ENCODE data around the gene HCN3.

HCN3 gene

GRCh38 chr1:155236451-155236850, 40.8 kb upstream of the HCN3 start:
- ATAC-seq (ENCODE audit: low read depth) (no peak), DNase-seq (ENCODE audit: low spot score) (no peak)
- Histone ChIP-seq H3K4me1 (ENCODE audit: insufficient read depth, poor library complexity, severe bottlenecking) (peaks cover 5% of the 10 kb centered on the region), H3K27me3 (ENCODE audit: insufficient read depth, poor library complexity, severe bottlenecking) (no peaks in the 10 kb centered on the region), H3K36me3 (ENCODE audit: low read depth) (0 out of 2 replicates have a peak, but pooled peaks cover 5% of the 10 kb centered on the region), H3K4me3 (ENCODE audit: severe bottlenecking) (no peak overlapping the region), H3K9me3 (ENCODE audit: severe bottlenecking) (no peaks in the 10 kb centered on the region), H3K27ac (ENCODE audit: poor library complexity, severe bottlenecking) (no peak overlapping the region)
- TF ChIP-seq CTCF (IDR thresholded peaks at IDR 0.05; ENCODE audit: poor library complexity, severe bottlenecking): no peak

- no peak for TF ChIP-seq CTCF (IDR thresholded peaks at IDR 0.05; ENCODE audit: poor library complexity, severe bottlenecking)
- H3K4me3 ChIP-seq (ENCODE audit: severe bottlenecking): peak overlapping the region; percentile 31
- DNase-seq (ENCODE audit: low spot score): no peak
- peak; percentile 21; the same call in 2 of the 3 replicates for ATAC-seq (ENCODE audit: low read depth)
- no peaks in the 10 kb centered on the region for H3K27me3 ChIP-seq (ENCODE audit: insufficient read depth, poor library complexity, severe bottlenecking)
- no peaks in the 10 kb centered on the region for H3K9me3 ChIP-seq (ENCODE audit: severe bottlenecking)
- 0 out of 2 replicates have a peak, but pooled peaks cover 5% of the 10 kb centered on the region for H3K36me3 ChIP-seq (ENCODE audit: low read depth)
- peaks cover 5% of the 10 kb centered on the region for H3K4me1 ChIP-seq (ENCODE audit: insufficient read depth, poor library complexity, severe bottlenecking)
- no peak overlapping the region for H3K27ac ChIP-seq (ENCODE audit: poor library complexity, severe bottlenecking)
Measured at GRCh38 chr1:155241069-155241679, 36.1 kb upstream of the HCN3 start.

- no peak for TF ChIP-seq CTCF (IDR thresholded peaks at IDR 0.05; ENCODE audit: poor library complexity, severe bottlenecking)
- Histone ChIP-seq H3K4me1 (ENCODE audit: insufficient read depth, poor library complexity, severe bottlenecking) (peaks cover 5% of the 10 kb centered on the region), H3K27me3 (ENCODE audit: insufficient read depth, poor library complexity, severe bottlenecking) (no peaks in the 10 kb centered on the region), H3K27ac (ENCODE audit: poor library complexity, severe bottlenecking) (no peak overlapping the region), H3K9me3 (ENCODE audit: severe bottlenecking) (no peaks in the 10 kb centered on the region), H3K4me3 (ENCODE audit: severe bottlenecking) (no peak overlapping the region), H3K36me3 (ENCODE audit: low read depth) (0 out of 2 replicates have a peak, but pooled peaks cover 3% of the 10 kb centered on the region)
- no peak for DNase-seq (ENCODE audit: low spot score)
- ATAC-seq (ENCODE audit: low read depth): no peak
Measured at GRCh38 chr1:155241841-155242264, 35.4 kb upstream of the HCN3 start.

GRCh38 chr1:155242805-155243358, 34.4 kb upstream of the HCN3 start:
- no peaks in the 10 kb centered on the region for H3K27me3 ChIP-seq (ENCODE audit: insufficient read depth, poor library complexity, severe bottlenecking)
- peaks cover 6% of the 10 kb centered on the region; the same call in 1 of the 2 replicates for H3K36me3 ChIP-seq (ENCODE audit: low read depth)
- no peak overlapping the region for H3K4me3 ChIP-seq (ENCODE audit: severe bottlenecking)
- DNase-seq (ENCODE audit: low spot score) (no peak), ATAC-seq (ENCODE audit: low read depth) (no peak)
- peak overlapping the region; percentile 66 for H3K27ac ChIP-seq (ENCODE audit: poor library complexity, severe bottlenecking)
- no peak for TF ChIP-seq CTCF (IDR thresholded peaks at IDR 0.05; ENCODE audit: poor library complexity, severe bottlenecking)
- peaks cover 5% of the 10 kb centered on the region for H3K4me1 ChIP-seq (ENCODE audit: insufficient read depth, poor library complexity, severe bottlenecking)
- H3K9me3 ChIP-seq (ENCODE audit: severe bottlenecking): no peaks in the 10 kb centered on the region

All from RWPE2 (cell line).